Transverse colon (tissue), 4 donors: ENCODE measurements around the gene PGK1.
"Not testable (repeated sequence)": the region's sequence is repeated elsewhere in the genome, so short reads cannot be mapped to it uniquely, and the experiment has no call there.

Experiments used
- CTCF ChIP-seq, 5 experiments: fragments of 200-600 bp in 3 of 5; fragments of 450-650 bp in 2 of 5; sonication (generic) in 3 of 5; IDR thresholded peaks; 1 replicate in 2 of 5; 2 replicates in 3 of 5; pipeline ENCODE4 v1.5.1; 2016 to 2017; ENCODE audit warnings: antibody characterized with exemption in 5 of 5, inconsistent platforms in 3 of 5, mild to moderate bottlenecking in 2 of 5, moderate library complexity in 1 of 5
- EP300 ChIP-seq: sonication (generic); formaldehyde crosslinking; IDR thresholded peaks from one replicate; pipeline ENCODE4 v1.6.1; 2017; ENCODE audit warnings: antibody characterized with exemption, low read depth
- POLR2A ChIP-seq: fragments of 450-650 bp; IDR thresholded peaks from one replicate; pipeline ENCODE4 v1.6.1; 2016; ENCODE audit warnings: antibody characterized with exemption, mild to moderate bottlenecking, moderate library complexity
- POLR2AphosphoS5 ChIP-seq, 3 donors: sonication (generic); formaldehyde crosslinking; IDR thresholded peaks; one replicate each; pipeline ENCODE4 v1.6.1; 2016; ENCODE audit warnings: antibody characterized with exemption in 3 of 3

GRCh38 chrX:78163175-78163574 lies 59.1 kb downstream of the PGK1 start:
- not testable (repeated sequence) for TF ChIP-seq CTCF (IDR thresholded peaks at IDR 0.05); POLR2A; EP300; POLR2AphosphoS5 (IDR thresholded peaks at IDR 0.05)
